GM19328 (cell line): ENCODE measurements around the gene HSP90AB1.

Source experiments
- ATAC-seq: cut with Tn5 transposase; IDR thresholded peaks from one replicate; pipeline ENCODE4 v1.9.1; 2021; ENCODE audit warnings: mild to moderate bottlenecking, moderate library complexity; ENCODE audit not compliant: unreplicated experiment

Gene HSP90AB1

DNA sequence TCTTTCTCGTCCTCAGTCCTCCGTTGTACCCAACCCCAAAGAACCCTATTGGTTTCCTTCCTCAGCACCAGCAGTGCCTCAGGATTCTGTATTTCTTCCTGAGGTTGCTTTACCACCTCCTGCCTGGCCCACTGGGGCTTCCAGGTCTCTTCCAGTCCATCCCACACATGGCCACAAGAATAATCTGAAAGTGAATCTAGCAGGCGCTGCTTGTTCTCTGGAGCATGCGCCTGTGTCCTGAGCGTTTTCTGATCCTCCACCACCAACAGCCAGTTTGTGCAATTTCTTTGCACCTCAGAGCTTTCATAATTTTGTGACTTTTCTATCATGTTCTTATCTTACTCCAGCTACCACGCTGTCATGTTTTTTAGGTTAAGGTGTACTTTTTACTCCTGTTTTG, 11.6 kb upstream of the HSP90AB1 start:
- ATAC-seq = no peak

DNA sequence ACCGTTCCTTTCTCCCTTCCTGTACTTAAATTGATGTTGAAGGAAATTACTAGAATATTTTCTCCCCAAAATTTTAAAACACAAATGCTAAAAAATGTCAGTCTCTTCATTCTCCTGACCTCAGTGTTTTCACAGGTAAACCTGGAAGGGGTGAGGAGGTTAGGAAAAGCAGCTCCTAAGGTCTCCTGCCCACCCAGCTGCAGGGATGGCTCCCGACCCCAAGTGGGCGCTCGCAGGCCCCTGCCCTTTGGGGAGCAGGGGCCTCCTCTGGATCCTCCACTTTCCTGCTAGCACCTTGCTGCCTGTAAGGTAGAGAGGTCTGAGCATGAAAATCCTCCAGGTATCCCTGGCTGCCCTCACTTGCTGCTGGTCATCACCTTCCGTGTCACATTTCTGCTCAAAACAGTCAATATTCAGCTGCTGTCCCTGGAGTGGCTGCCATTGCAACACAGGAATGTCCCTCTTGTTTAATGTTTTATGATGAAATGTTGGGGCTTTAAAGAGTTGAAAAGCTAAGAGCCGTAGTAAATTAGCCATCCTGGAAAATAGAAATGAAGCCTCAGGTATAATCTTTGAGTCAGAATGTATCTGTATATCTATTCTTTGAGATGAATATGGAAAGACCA, 10.9 kb upstream of the HSP90AB1 start:
- ATAC-seq = no peak

DNA sequence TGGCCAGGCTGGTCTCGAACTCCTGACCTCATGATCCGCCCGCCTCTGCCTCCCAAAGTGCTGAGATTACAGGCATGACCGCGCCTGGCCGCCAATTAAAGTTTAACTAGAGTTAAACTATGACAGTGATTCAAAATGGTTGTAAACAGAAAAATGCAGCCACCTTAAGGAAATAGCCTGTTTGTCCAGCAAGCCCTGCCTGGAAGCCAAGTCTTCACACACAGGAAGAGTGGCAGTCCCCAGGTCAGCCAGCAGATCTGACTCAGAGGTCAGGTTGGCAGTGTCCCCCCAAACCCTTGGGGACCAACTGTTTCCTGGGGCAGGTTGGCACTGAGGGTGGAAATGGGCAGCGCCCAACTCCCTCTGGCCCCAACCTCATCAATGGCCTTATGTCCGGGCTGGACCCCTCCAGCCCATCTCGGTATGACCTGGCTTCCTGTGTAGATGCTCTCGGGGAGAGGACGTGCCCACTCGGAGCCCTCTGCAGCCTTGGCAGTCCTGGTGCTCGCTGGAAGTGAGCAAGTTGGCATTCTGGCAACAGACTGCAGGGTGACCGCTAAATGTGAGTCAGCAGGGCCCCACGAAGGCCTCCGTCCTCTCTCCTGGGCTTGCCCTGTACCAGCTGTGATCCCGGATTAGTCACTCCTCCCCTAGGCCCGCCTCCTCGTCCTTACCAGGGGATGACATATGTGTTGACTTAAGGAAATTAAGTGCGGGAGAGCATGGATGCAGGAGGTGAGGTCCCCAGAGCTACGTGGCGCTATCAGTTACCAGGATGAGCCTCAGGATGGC, 9.7 kb upstream of the HSP90AB1 start:
- peak; percentile 39 for ATAC-seq

DNA sequence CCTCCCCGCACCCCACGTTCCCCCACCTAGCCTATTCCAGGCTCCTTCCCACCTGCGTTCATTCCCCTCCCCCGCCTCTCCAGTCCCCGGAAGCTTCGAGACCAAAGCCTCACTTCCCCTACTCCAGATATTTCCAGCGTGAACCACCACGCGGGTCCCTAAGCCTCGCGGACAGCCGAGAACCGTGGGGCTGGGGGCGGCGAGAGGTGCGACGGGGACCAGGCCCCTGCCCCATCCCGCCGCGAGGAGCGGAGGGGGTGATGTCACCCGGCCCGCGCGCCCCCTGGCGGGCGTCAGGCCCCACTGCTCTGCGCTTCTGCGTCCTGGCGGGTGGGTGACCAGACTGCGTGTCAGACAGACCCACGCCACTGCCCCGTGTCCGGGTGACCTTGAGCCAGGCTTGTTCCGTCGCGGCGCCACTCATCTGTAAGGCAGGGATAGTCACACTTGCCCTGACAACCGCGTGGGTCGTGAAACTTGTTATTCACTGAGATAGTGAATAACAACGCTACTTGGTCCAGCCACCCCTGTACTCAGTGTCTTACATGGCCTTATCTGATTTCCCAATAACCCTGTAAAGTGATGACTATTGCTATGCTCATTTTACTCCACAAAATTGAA, 9.0 kb upstream of the HSP90AB1 start:
- peak; percentile 63 for ATAC-seq

DNA sequence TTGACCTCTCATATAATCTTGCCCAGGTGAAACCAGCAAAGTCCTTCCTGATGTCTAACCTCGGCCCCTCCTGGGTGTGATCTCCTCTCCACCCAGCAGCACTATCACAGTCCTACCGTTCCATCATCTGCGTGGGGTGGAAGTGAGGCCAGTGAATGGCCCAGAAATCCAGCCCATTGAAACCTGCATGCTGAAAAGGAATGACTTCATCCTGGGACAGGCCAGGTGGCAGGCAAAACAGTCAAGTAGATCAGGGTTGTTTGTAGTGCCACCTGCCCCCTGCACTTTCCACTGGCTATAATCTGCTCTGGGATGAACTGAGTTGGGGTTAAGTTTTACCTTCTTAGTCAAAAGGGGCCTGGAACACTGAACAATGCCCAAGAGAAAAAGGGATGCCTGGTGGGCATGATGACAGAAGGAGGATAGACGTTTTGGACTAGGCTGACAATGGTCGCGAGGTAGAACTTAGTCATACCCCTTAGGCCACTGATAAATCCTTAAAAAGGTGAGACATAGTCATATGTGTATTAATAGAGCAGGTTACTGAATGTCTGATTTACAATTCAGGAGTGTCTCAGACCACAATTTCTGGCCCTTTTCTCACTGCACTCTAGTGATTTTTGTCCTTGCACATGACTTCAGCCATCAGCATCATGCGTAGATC, 8.1 kb upstream of the HSP90AB1 start:
- no peak for ATAC-seq

DNA sequence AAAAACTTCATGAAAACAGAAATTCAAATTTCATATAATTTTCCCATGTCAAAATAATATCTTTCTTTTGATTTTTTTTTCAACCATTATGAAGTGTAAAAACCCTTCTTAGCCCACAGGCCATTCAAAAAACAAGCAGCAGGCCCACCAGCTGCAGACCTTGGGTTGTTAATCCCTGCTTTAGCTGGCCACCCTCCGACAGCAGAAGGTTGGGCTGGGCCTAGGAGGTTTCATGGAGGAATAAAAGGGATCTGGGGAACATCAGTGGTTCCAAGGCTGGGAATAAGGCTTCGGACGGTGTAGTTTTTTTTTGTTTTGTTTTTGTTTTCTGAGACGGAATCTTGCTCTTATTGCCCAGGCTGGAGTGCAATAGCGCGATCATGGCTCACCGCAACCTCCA, 3.6 kb upstream of the HSP90AB1 start:
- no peak for ATAC-seq

DNA sequence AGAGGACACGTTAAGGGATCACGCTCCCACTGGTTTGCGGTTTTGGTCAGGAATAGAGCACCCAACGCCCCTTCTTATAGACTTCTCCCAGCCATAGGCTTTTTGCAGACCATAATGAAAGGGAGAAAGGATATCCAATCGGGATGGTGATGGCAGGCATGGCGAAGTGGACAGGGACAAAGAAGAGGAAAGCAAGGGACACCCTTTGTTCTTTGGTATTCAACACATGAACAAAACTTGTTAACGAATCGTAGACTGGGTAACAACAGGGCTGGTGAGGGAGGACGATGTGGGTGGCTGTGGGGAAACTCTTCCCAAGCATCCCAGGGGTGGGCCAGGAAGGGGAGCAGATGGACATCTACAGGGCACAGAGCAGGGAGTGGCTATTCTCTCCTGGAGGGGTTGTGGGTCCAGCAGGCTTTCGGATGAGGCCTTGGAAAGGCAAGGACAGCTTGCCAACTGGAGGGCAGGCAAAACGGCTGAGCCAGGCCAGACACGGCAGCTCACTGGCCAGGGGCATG, 1.4 kb upstream of the HSP90AB1 start:
- no peak for ATAC-seq

DNA sequence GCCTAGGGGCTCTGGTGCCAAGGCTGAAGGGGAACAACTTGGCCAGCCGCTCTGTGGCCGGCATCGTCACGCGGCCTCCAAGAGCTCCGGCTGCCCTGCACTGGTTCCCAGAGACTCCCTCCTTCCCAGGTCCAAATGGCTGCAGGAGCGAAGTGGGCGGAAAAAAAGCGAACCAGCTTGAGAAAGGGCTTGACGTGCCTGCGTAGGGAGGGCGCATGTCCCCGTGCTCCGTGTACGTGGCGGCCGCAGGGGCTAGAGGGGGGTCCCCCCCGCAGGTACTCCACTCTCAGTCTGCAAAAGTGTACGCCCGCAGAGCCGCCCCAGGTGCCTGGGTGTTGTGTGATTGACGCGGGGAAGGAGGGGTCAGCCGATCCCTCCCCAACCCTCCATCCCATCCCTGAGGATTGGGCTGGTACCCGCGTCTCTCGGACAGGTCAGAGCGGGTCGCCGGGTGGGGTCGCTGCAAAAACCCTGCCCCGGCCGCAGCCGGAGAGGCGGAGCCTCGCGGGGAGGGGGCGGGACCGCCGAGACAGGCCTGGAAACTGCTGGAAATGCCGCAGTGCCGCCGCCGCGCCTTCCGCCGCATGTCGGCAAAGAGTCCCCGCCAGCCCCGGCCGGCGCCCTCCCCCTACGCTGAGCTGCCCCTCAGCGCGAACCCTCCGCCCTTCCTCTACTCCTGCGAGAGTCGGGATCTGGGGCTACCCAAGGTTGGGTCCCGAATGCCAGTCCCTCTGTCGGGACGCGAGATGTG, 814 bp upstream of the HSP90AB1 start:
- peak; percentile 44 for ATAC-seq

DNA sequence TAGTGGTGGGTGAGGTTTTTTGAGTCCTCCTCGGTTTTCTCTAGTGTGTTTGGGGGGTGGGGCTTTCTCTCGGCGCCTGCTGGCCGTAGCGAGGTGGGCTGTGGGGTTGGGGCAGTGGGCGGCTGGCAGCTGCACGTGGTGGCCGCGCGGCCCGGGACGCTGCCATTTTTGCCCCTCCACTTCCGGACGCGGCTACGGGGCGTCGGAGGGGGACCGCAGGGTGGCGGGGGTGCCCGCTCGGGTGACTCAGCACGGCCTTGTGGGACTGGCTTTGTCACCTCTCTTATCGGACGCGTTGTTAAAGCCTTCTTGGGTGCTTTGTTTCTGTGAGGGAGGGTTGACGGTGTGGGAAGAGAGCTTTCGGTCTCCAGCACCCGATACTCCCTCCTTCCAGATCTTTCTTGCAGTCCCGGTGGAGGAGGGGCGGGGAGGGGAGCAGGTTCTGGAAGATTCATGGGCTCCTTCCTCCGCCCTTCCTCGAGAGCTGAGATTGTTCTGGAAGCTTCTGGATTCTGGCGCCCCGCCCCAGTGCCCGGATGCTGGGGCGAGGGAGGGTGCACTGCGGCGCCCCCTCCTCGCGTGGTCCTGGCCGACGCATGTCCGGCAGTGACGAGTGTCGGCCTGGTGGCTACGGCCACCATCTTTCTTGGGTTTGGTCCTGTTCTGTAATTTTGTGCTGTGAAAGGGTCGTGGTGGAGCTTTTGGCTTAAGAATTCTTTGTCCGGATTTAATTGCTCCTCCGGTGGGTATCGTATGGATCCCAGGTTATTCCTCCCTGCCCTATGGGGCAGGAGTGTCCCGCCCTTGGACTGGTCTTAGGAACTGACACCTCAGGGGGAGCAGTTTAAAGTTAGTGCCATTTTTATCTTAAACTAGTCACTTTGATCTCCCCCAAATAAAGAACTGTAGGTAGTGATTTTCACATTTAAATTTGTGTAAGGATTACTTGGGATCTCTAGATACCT, 719 bp downstream of the HSP90AB1 start:
- no peak for ATAC-seq

DNA sequence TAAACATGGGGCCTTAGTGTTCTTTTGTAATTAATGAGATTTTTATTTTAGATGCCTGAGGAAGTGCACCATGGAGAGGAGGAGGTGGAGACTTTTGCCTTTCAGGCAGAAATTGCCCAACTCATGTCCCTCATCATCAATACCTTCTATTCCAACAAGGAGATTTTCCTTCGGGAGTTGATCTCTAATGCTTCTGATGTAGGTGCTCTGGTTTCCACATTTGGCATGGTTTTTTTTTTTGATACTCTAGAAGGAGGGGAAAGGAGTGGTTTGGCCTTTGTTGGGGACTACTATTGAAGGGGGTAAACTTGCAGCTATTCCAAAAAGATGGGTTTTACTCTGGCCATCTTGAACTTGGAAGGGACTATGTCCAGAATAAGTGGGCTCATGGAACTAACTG, 1.7 kb downstream of the HSP90AB1 start:
- ATAC-seq = no peak

DNA sequence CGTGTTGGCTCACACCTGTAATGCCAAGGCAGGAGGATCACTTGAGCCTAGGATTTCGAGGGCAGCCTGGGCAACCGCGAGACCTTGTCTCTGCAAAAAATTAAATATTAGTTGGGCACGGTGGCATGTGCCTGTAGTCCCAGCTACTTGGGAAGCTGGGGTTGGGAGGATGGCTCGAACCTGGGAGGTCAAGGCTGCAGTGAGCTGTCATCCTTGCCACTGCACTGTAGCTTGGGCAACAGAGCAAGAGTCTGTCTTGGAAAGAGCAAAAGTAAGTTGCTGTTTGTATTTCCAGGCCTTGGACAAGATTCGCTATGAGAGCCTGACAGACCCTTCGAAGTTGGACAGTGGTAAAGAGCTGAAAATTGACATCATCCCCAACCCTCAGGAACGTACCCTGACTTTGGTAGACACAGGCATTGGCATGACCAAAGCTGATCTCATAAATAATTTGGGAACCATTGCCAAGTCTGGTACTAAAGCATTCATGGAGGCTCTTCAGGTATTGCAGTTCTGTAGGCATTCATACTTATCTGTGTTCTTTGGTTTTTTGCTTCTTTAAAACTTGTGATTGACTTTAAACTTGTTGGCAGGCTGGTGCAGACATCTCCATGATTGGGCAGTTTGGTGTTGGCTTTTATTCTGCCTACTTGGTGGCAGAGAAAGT, 2.3 kb downstream of the HSP90AB1 start:
- no peak for ATAC-seq

DNA sequence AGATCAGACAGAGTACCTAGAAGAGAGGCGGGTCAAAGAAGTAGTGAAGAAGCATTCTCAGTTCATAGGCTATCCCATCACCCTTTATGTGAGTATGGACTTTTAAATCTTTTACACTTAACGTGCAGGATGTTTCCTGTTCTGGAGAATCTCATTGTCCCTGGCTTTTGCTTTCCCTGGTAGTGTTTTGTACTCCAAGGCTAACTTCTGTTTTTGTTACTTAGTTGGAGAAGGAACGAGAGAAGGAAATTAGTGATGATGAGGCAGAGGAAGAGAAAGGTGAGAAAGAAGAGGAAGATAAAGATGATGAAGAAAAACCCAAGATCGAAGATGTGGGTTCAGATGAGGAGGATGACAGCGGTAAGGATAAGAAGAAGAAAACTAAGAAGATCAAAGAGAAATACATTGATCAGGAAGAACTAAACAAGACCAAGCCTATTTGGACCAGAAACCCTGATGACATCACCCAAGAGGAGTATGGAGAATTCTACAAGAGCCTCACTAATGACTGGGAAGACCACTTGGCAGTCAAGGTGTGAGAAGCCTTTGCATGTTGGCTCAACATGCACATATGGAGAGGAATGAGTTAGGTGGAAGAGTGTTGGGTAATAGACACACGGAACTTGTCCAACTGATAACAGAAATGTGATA, 3.3 kb downstream of the HSP90AB1 start:
- no peak for ATAC-seq

DNA sequence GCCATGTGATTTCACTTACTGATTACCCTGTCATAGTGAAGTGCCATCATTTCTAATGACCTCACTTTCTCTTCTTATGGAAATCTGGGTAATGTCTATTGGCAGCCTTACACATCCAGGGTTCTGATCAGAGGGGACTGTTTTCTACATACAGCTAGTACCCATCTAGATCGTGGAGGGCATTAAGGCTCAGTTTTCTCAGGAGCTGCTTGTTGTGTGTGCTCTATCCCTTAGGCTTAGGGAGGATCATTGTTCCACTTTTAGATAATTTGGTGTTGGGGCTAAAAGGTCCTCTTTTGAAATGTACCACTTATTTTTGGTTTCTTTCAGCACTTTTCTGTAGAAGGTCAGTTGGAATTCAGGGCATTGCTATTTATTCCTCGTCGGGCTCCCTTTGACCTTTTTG, 3.8 kb downstream of the HSP90AB1 start:
- no peak for ATAC-seq

DNA sequence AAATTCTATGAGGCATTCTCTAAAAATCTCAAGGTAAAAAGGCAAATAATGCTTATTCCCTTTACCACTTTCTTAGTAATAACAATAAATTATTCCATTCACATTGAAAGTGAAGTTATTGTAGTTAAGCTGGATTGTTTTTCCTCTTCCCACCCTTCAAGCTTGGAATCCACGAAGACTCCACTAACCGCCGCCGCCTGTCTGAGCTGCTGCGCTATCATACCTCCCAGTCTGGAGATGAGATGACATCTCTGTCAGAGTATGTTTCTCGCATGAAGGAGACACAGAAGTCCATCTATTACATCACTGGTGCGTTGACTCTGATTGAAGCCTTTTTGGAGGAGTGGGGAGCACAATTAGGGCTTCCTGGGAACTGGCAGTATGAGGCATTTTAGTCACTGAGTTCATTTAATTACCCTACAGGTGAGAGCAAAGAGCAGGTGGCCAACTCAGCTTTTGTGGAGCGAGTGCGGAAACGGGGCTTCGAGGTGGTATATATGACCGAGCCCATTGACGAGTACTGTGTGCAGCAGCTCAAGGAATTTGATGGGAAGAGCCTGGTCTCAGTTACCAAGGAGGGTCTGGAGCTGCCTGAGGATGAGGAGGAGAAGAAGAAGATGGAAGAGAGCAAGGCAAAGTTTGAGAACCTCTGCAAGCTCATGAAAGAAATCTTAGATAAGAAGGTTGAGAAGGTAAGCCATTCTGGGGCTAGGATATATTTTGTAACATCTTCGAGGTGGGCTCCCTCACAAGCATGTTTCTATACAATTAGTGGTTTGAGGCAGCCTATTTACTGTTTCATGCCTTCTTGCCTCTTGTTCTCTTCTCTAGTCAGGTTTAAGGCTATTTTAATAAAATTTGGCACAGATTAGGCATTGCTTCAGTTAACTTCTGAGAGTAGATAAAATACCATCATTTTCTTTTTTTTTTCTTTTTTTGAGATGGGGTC, 4.9 kb downstream of the HSP90AB1 start:
- no peak for ATAC-seq

DNA sequence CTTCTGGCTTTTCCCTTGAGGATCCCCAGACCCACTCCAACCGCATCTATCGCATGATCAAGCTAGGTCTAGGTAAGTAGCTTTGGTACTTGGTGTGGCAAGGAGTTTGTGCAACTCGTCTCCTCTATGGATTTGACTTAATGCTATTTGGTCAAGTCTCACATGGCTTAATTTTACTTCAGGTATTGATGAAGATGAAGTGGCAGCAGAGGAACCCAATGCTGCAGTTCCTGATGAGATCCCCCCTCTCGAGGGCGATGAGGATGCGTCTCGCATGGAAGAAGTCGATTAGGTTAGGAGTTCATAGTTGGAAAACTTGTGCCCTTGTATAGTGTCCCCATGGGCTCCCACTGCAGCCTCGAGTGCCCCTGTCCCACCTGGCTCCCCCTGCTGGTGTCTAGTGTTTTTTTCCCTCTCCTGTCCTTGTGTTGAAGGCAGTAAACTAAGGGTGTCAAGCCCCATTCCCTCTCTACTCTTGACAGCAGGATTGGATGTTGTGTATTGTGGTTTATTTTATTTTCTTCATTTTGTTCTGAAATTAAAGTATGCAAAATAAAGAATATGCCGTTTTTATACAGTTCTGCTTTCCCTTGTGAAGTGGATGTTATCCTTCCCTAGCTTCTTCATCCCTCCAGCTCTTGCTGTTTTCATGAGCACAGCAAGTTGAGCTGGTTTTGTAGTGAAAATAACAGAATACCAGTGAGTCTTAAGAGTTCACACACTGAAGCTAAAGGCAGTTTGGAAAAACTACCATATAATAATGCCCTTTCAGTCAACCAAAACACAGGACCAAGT, 6.6 kb downstream of the HSP90AB1 start:
- no peak for ATAC-seq

DNA sequence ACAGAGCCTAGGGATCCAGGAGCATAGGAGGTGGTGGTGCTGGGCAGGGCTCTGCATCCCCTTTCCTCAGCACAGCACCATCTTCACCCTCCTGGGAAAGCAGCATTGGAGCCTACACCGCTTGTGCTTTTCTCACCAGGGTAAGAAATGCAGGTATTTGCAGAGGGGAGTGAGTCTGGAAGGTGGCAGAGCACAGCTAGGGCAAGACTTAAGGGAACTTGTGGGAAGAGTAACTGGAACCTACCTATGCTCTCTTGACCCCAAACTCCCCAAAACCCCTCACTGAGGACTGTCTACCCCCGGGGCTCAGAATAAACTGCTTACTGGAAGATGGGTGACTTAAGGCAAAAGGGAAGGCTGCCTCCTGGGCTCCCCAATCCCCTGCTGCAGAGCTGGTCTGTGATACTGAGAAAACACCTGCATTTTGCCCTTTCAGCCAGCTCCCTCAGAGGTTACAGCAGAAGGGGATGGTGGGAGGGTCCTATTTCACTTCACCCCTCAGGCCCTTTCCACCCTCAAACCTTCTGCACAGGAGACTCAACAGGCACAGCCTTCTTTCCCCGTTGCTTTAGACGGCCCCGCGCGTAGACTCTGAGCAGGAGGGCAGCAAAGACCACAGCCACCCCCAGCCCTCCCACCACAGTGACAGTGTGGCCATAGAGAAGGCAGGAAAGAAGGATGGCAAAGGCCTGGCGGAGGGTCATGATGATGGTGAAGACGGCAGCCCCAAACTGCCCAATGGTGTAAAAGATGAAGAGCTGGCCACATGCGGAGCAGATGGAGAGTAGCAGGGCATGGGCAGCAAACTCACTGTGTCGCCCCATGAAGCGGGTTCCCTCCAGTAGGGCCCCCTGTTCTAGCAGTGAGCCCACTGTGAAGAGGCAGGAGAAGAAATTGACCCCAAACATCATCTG, 7.5 kb downstream of the HSP90AB1 start:
- no peak for ATAC-seq
